Caco-2 (cell line): Measurements from ENCODE around the gene TNFAIP3. TPM values are rescaled to one million over a fixed set of nuclear protein-coding genes. Genes with fewer than 3 reads are reported as not detected.

ENCODE experiments used
- BruUV-seq: library from RNA; stranded (reverse); fragments of 400-500 nt; replicated peaks from 2 replicates; lab custom pipeline; 2021; lab: Mats Ljungman, UMichigan
- CTCF ChIA-PET: fragments of 300-600 bp; sonication (Branson Sonifier 250); formaldehyde crosslinking; loops from one replicate; lab custom pipeline; 2022; ENCODE audit warnings: antibody characterized with exemption; lab: Charles Lee
- POLR2A ChIA-PET: fragments of 300-600 bp; sonication (Branson Sonifier 250); formaldehyde crosslinking; loops from one replicate; lab custom pipeline; 2022; ENCODE audit warnings: antibody characterized with exemption; lab: Charles Lee
- DNase-seq, 2 experiments: peaks; one replicate each; pipeline versions ENCODE4 v3.0.0 to v3.0.0-alpha.2; 2020 to 2022
- H3K27me3 ChIP-seq: replicated peaks from 2 replicates; pipeline ENCODE4 v1.6.0; 2011; ENCODE audit warnings: low read length; ENCODE audit not compliant: control insufficient read depth, insufficient read depth
- H3K36me3 ChIP-seq: 2 replicates; pipeline ENCODE4 v1.5.1; 2011; ENCODE audit warnings: low read length; ENCODE audit not compliant: control insufficient read depth, insufficient read depth
- H3K4me1 ChIP-seq: fragments of 250-450 bp; sonication (Bioruptor Pico); 2 replicates; pipeline ENCODE4 v1.5.1; 2020; ENCODE audit warnings: mild to moderate bottlenecking
- H3K4me3 ChIP-seq: 2 replicates; pipeline ENCODE4 v1.5.1; 2011; ENCODE audit warnings: low read depth, mild to moderate bottlenecking, control low read depth, low read length
- H3K9me3 ChIP-seq: fragments of 250-450 bp; sonication (Bioruptor Pico); 2 replicates; pipeline ENCODE4 v1.5.1; 2020; ENCODE audit warnings: mild to moderate bottlenecking, moderate library complexity
- H3K27ac Mint-ChIP-seq: one replicate; pipeline ENCODE4 v1.8.0; 2022; ENCODE audit warnings: mixed read lengths; ENCODE audit not compliant: unreplicated experiment
- H3K27me3 Mint-ChIP-seq: one replicate; pipeline ENCODE4 v1.8.0; 2022; ENCODE audit warnings: mixed read lengths; ENCODE audit not compliant: insufficient read depth, unreplicated experiment
- H3K36me3 Mint-ChIP-seq: one replicate; pipeline ENCODE4 v1.8.0; 2022; ENCODE audit warnings: mild to moderate bottlenecking, mixed read lengths; ENCODE audit not compliant: insufficient read depth, unreplicated experiment
- H3K4me1 Mint-ChIP-seq: one replicate; pipeline ENCODE4 v1.8.0; 2022; ENCODE audit warnings: low read depth, mixed read lengths; ENCODE audit not compliant: unreplicated experiment
- H3K4me3 Mint-ChIP-seq: one replicate; pipeline ENCODE4 v1.8.0; 2022; ENCODE audit warnings: mild to moderate bottlenecking, moderate library complexity, mixed read lengths; ENCODE audit not compliant: unreplicated experiment
- H3K9me3 Mint-ChIP-seq: one replicate; pipeline ENCODE4 v1.8.0; 2022; ENCODE audit warnings: mixed read lengths; ENCODE audit not compliant: unreplicated experiment
- CTCF ChIP-seq, 2 experiments: fragments of 200-600 bp in 1 of 2; IDR thresholded peaks; 1 replicate in 1 of 2; 2 replicates in 1 of 2; pipeline versions ENCODE4 v1.5.1 to v1.8.0; 2011 to 2022; ENCODE audit warnings: antibody characterized with exemption in 1 of 2, control low read depth in 1 of 2, inconsistent platforms in 1 of 2, low read depth in 1 of 2, low read length in 1 of 2, mild to moderate bottlenecking in 1 of 2, moderate library complexity in 1 of 2; ENCODE audit not compliant: insufficient read depth in 1 of 2, severe bottlenecking in 1 of 2, unreplicated experiment in 1 of 2
- intact Hi-C: fragments of 100-400 bp; cut with micrococcal nuclease; formaldehyde crosslinking; loops from one replicate; pipeline ENCODE4 v1.10.0; 2022; ENCODE audit not compliant: unreplicated experiment
- total RNA-seq: library from RNA; stranded (reverse); gene quantifications from 2 replicates; pipeline ENCODE4 v1.2.3, GENCODE V29; 2022

TNFAIP3 gene
- total RNA-seq, 1 experiment from 2014 or later = 45.7 TPM

GRCh38 chr6:137873273-137873762 lies 6.3 kb downstream of the TNFAIP3 start:
- Mint-ChIP-seq H3K36me3 (peaks cover 69% of the 10 kb centered on the region), H3K9me3 (no peaks in the 10 kb centered on the region), H3K4me3 (peak overlapping the region; percentile 44), H3K4me1 (peaks cover 24% of the 10 kb centered on the region), H3K27ac (peak overlapping the region; percentile 9), H3K27me3 (no peaks in the 10 kb centered on the region)
- POLR2A ChIA-PET = no interaction called here
- BruUV-seq = no TSS peak
- peaks cover 46% of the 10 kb centered on the region for H3K4me1 ChIP-seq
- TF ChIP-seq CTCF (IDR thresholded peaks at IDR 0.05; ENCODE audit: insufficient read depth in 1 of 2, low read depth in 1 of 2, low read length in 1 of 2, severe bottlenecking in 1 of 2, unreplicated experiment in 1 of 2) = no peak
- H3K27me3 ChIP-seq = no peaks in the 10 kb centered on the region
- CTCF ChIA-PET = interaction anchor here (0.6 to 1.4 kb wide), 4 partner anchors 66 to 224 kb away, joined by 3 to 5 read pairs (median 3); no protein-coding TSS in a partner anchor
- H3K36me3 ChIP-seq = peaks cover 6% of the 10 kb centered on the region
- DNase-seq = peak; percentile 78 to 84
- H3K9me3 ChIP-seq = no peaks in the 10 kb centered on the region
- H3K4me3 ChIP-seq = peak overlapping the region; percentile 4; the same call in 1 of the 2 replicates
- intact Hi-C loops = no loop called here

GRCh38 chr6:137874204-137875057 lies 7.4 kb downstream of the TNFAIP3 start:
- peaks cover 6% of the 10 kb centered on the region for H3K36me3 ChIP-seq
- H3K36me3 Mint-ChIP-seq = peaks cover 80% of the 10 kb centered on the region
- no peak for DNase-seq

More at GRCh38 chr6:137874204-137875057, 7.4 kb downstream of the TNFAIP3 start:
- H3K4me3 ChIP-seq = no peak overlapping the region
- Mint-ChIP-seq H3K4me1 (peaks cover 24% of the 10 kb centered on the region), H3K27me3 (no peaks in the 10 kb centered on the region), H3K9me3 (no peaks in the 10 kb centered on the region), H3K4me3 (no peak overlapping the region), H3K27ac (peak overlapping the region; percentile 68)
- ChIA-PET CTCF (interaction anchor here (1.0 to 1.4 kb wide), 2 partner anchors 65 to 75 kb away, joined by 3 to 5 read pairs; no protein-coding TSS in a partner anchor), POLR2A (no interaction called here)
- H3K4me1 ChIP-seq = peaks cover 46% of the 10 kb centered on the region
- no peaks in the 10 kb centered on the region for H3K9me3 ChIP-seq
- BruUV-seq = no TSS peak
- no peaks in the 10 kb centered on the region for H3K27me3 ChIP-seq
- intact Hi-C loops = no loop called here
- no peak for TF ChIP-seq CTCF (IDR thresholded peaks at IDR 0.05; ENCODE audit: insufficient read depth in 1 of 2, low read depth in 1 of 2, low read length in 1 of 2, severe bottlenecking in 1 of 2, unreplicated experiment in 1 of 2)
